Heart left ventricle (tissue), 13 donors: Measurements from ENCODE around the gene TRIM28.

Experiments
- POLR2A ChIP-seq, 2 donors: fragments of 450-650 bp; IDR thresholded peaks; one replicate each; pipeline ENCODE4 v1.6.1; 2017; ENCODE audit warnings: antibody characterized with exemption in 2 of 2, mild to moderate bottlenecking in 2 of 2, moderate library complexity in 2 of 2
- TF ChIP-seq, protein P1 (sequence below), 12 donors: fragments of 200-600 bp; sonication (generic) in 4 of 12; IDR thresholded peaks; one replicate each; pipeline versions ENCODE4 v1.5.0 to v1.8.0; 2018 to 2022; ENCODE audit warnings: antibody characterized with exemption in 12 of 12, mild to moderate bottlenecking in 5 of 12
- donor health status: ischemic (EF 13 %, LVEDD 7.1; RV severe dilation, severe dysfunction).
- donor health status: DM: no; HTN: yes; CAD: no.
- donor health status: DM: no; HTN: no; CAD: no.
- donor health status: ischemic (EF 25% LVEDD 6.9; RV normal size, moderate dysfunction).
- donor health status: ischemic (EF 25% LVEDD 5.7; RV mildly dilated, moderate dysfunction).
- donor health status: ischemic (EF 35%, LVEDD 5.7; RV mildly dilated, moderate dysfunction).
- donor health status: nonischemic (EF 11% LVEDD 7.7; RV severe dilation, severe dysfunction).
- donor health status: DM: yes; HTN: yes; CAD: no.
- donor health status: PGD.
- donor health status: ischemic (EF 29% LVEDD 5.4; RV normal size, mild dysfunction).
- donor health status: nonischemic (EF 23%, LVEDD 6.1; RV moderate dilation, normal function).

DNA sequence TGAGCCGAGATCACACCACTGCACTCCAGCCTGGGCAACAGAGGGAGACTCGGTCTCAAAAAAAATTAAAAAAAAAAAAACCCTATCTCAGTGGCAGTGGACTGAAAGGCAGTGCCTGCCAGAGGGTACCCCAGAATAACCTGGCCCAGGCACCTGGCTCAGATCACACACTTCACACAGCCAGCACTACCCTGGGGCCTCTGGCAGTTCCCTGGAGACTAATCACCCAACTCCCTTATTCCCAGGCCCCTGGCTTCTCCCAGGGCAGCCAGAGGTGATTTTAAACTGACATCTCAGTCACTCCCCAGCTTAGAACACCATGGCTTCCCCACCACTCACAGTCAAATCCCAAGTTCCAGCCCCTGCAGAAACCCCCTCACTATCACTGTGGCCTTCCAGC is 28.6 kb upstream of the TRIM28 start:
- TF ChIP-seq, protein P1, sequence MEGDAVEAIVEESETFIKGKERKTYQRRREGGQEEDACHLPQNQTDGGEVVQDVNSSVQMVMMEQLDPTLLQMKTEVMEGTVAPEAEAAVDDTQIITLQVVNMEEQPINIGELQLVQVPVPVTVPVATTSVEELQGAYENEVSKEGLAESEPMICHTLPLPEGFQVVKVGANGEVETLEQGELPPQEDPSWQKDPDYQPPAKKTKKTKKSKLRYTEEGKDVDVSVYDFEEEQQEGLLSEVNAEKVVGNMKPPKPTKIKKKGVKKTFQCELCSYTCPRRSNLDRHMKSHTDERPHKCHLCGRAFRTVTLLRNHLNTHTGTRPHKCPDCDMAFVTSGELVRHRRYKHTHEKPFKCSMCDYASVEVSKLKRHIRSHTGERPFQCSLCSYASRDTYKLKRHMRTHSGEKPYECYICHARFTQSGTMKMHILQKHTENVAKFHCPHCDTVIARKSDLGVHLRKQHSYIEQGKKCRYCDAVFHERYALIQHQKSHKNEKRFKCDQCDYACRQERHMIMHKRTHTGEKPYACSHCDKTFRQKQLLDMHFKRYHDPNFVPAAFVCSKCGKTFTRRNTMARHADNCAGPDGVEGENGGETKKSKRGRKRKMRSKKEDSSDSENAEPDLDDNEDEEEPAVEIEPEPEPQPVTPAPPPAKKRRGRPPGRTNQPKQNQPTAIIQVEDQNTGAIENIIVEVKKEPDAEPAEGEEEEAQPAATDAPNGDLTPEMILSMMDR (IDR thresholded peaks at IDR 0.05), result no peak
- TF ChIP-seq POLR2A (IDR thresholded peaks at IDR 0.05), result no peak
